ENCODE results near the gene RASAL2.
A peak's percentile ranks its signal among the peaks of the same experiment; 100 is the strongest.

Gene RASAL2

GRCh38 chr1:178354816-178355215, 260.9 kb downstream of the RASAL2 start:
- H3K27me3 ChIP-seq (ENCODE audit: insufficient read depth, poor library complexity, severe bottlenecking) = no peaks in the 10 kb centered on the region
- DNase-seq (ENCODE audit: low spot score) (no peak), ATAC-seq (ENCODE audit: low read depth) (no peak)
- H3K4me3 ChIP-seq (ENCODE audit: severe bottlenecking) = no peak overlapping the region
- H3K27ac ChIP-seq (ENCODE audit: poor library complexity, severe bottlenecking) = no peak overlapping the region
- TF ChIP-seq CTCF (IDR thresholded peaks at IDR 0.05; ENCODE audit: poor library complexity, severe bottlenecking) = no peak
- no peaks in the 10 kb centered on the region for H3K9me3 ChIP-seq (ENCODE audit: severe bottlenecking)
- H3K36me3 ChIP-seq (ENCODE audit: low read depth) = no peaks in the 10 kb centered on the region
- no peaks in the 10 kb centered on the region for H3K4me1 ChIP-seq (ENCODE audit: insufficient read depth, poor library complexity, severe bottlenecking)

GRCh38 chr1:178356299-178356698, 262.4 kb downstream of the RASAL2 start:
- no peaks in the 10 kb centered on the region for H3K27me3 ChIP-seq (ENCODE audit: insufficient read depth, poor library complexity, severe bottlenecking)
- ATAC-seq (ENCODE audit: low read depth) (no peak), DNase-seq (ENCODE audit: low spot score) (no peak)
- TF ChIP-seq CTCF (IDR thresholded peaks at IDR 0.05; ENCODE audit: poor library complexity, severe bottlenecking) = no peak
- H3K27ac ChIP-seq (ENCODE audit: poor library complexity, severe bottlenecking) = no peak overlapping the region
- H3K36me3 ChIP-seq (ENCODE audit: low read depth) = no peaks in the 10 kb centered on the region
- H3K4me1 ChIP-seq (ENCODE audit: insufficient read depth, poor library complexity, severe bottlenecking) = no peaks in the 10 kb centered on the region
- H3K9me3 ChIP-seq (ENCODE audit: severe bottlenecking) = no peaks in the 10 kb centered on the region
- H3K4me3 ChIP-seq (ENCODE audit: severe bottlenecking) = no peak overlapping the region

GRCh38 chr1:178358456-178358855, 264.6 kb downstream of the RASAL2 start:
- Histone ChIP-seq H3K36me3 (ENCODE audit: low read depth) (no peaks in the 10 kb centered on the region), H3K9me3 (ENCODE audit: severe bottlenecking) (no peaks in the 10 kb centered on the region), H3K4me3 (ENCODE audit: severe bottlenecking) (no peak overlapping the region), H3K27me3 (ENCODE audit: insufficient read depth, poor library complexity, severe bottlenecking) (no peaks in the 10 kb centered on the region), H3K27ac (ENCODE audit: poor library complexity, severe bottlenecking) (no peak overlapping the region), H3K4me1 (ENCODE audit: insufficient read depth, poor library complexity, severe bottlenecking) (peaks cover 7% of the 10 kb centered on the region)
- ATAC-seq (ENCODE audit: low read depth) = no peak
- DNase-seq (ENCODE audit: low spot score) = no peak
- no peak for TF ChIP-seq CTCF (IDR thresholded peaks at IDR 0.05; ENCODE audit: poor library complexity, severe bottlenecking)

- Histone ChIP-seq H3K36me3 (ENCODE audit: low read depth) (no peaks in the 10 kb centered on the region), H3K27me3 (ENCODE audit: insufficient read depth, poor library complexity, severe bottlenecking) (no peaks in the 10 kb centered on the region), H3K4me3 (ENCODE audit: severe bottlenecking) (no peak overlapping the region), H3K4me1 (ENCODE audit: insufficient read depth, poor library complexity, severe bottlenecking) (peaks cover 7% of the 10 kb centered on the region), H3K9me3 (ENCODE audit: severe bottlenecking) (no peaks in the 10 kb centered on the region), H3K27ac (ENCODE audit: poor library complexity, severe bottlenecking) (no peak overlapping the region)
- ATAC-seq (ENCODE audit: low read depth) = no peak; the same call in 2 of the 3 replicates
- no peak for TF ChIP-seq CTCF (IDR thresholded peaks at IDR 0.05; ENCODE audit: poor library complexity, severe bottlenecking)
- no peak for DNase-seq (ENCODE audit: low spot score)
Observed at GRCh38 chr1:178360421-178360820, 266.5 kb downstream of the RASAL2 start.

- Histone ChIP-seq H3K4me3 (ENCODE audit: severe bottlenecking) (no peak overlapping the region), H3K4me1 (ENCODE audit: insufficient read depth, poor library complexity, severe bottlenecking) (peaks cover 7% of the 10 kb centered on the region), H3K36me3 (ENCODE audit: low read depth) (no peaks in the 10 kb centered on the region), H3K9me3 (ENCODE audit: severe bottlenecking) (no peaks in the 10 kb centered on the region), H3K27ac (ENCODE audit: poor library complexity, severe bottlenecking) (peak overlapping the region; percentile 22), H3K27me3 (ENCODE audit: insufficient read depth, poor library complexity, severe bottlenecking) (no peaks in the 10 kb centered on the region)
- TF ChIP-seq CTCF (IDR thresholded peaks at IDR 0.05; ENCODE audit: poor library complexity, severe bottlenecking) = no peak
- no peak for DNase-seq (ENCODE audit: low spot score)
- ATAC-seq (ENCODE audit: low read depth) = no peak
Observed at GRCh38 chr1:178361847-178362246, 267.9 kb downstream of the RASAL2 start.
